ENCODE data around the gene HORMAD1. TPM values are rescaled to one million over a fixed set of nuclear protein-coding genes. Genes with fewer than 3 reads are reported as not detected.
"Not testable (repeated sequence)": the region's sequence is repeated elsewhere in the genome, so short reads cannot be mapped to it uniquely, and the experiment has no call there.

HORMAD1 gene
- total RNA-seq (2021) (not detected in 2 replicates), Bru-seq, nascent RNA (percentile 8 among the genes with signal in this experiment), BruChase-seq, experiment 1, labeled RNA remaining after a 2-hour chase (percentile 8 among the genes with signal in this experiment), BruChase-seq, experiment 2, labeled RNA remaining after a 6-hour chase (not detected)
- long read RNA-seq = 0 reads

- Histone ChIP-seq H3K4me3 (no peak within 1 kb of the TSS), H3K9me3 (ENCODE audit: insufficient read depth, low read depth) (no peaks in the 10 kb centered on the region), H3K36me3 (ENCODE audit: low read depth) (no peaks in the 10 kb centered on the region), H3F3A (ENCODE audit: insufficient read depth, low read depth) (no peaks in the 10 kb centered on the region), H4K20me1 (ENCODE audit: insufficient read depth) (no peaks in the 10 kb centered on the region), H3K9me2 (ENCODE audit: insufficient read depth) (no peaks in the 10 kb centered on the region), H3K79me2 (ENCODE audit: low read depth) (no peaks in the 10 kb centered on the region), H3K4me2 (no peak within 1 kb of the TSS), H3K27me3 (ENCODE audit: insufficient read depth, low read depth) (no peaks in the 10 kb centered on the region), H3K4me1 (replicated peaks; ENCODE audit: insufficient read depth) (no peaks in the 10 kb centered on the region), H3K27ac (no peak within 1 kb of the TSS), H2AFZ (no peak within 1 kb of the TSS)
- ChIA-PET CTCF (interaction anchor here (0.7 kb wide), 1 partner anchor 92 kb away, joined by 13 read pairs; no protein-coding TSS in a partner anchor), POLR2A (ENCODE audit: unreplicated experiment) (no interaction called here)
- TF ChIP-seq CTCF (conservative IDR thresholded peaks at IDR 0.05) (no peak), EZH2 (IDR thresholded peaks at IDR 0.05; ENCODE audit: low read depth) (no peak)
- no TSS peak for BruUV-seq (replicated peaks)
- no peak for DNase-seq
- intact Hi-C loops (cut with micrococcal nuclease; ENCODE audit: unreplicated experiment) = no loop called here
Observed at GRCh38 chr1:150720703-150721102, at the start of gene HORMAD1. Gene HORMAD1, minus strand, starts transcription at chr1:150720895. Its CDS starts 1,390 bp downstream, at chr1:150719505.

- DNase-seq; H3K27me3 ChIP-seq (ENCODE audit: insufficient read depth, low read depth); H3K9me2 ChIP-seq (ENCODE audit: insufficient read depth); H3K79me2 ChIP-seq (ENCODE audit: low read depth); intact Hi-C loops (cut with micrococcal nuclease; ENCODE audit: unreplicated experiment); BruUV-seq (replicated peaks); H3K36me3 ChIP-seq (ENCODE audit: low read depth); CTCF ChIA-PET; H3K9me3 ChIP-seq (ENCODE audit: insufficient read depth, low read depth); H4K20me1 ChIP-seq (ENCODE audit: insufficient read depth); H3F3A ChIP-seq (ENCODE audit: insufficient read depth, low read depth); H3K4me3 ChIP-seq; H3K4me2 ChIP-seq; H2AFZ ChIP-seq; H3K27ac ChIP-seq: not testable (repeated sequence)
- H3K4me1 ChIP-seq (replicated peaks; ENCODE audit: insufficient read depth) = 0 out of 2 replicates have a peak, but pooled peaks cover 18% of the 10 kb centered on the region
- POLR2A ChIA-PET (ENCODE audit: unreplicated experiment) = interaction anchor here (0.6 kb wide), 1 partner anchor 215 kb away, joined by 4 read pairs; the partner anchor contains the start of gene ANXA9
Observed at GRCh38 chr1:150767704-150768103, 47.0 kb upstream of the HORMAD1 start.

- BruUV-seq (replicated peaks); H3K27ac ChIP-seq; H3K27me3 ChIP-seq (ENCODE audit: insufficient read depth, low read depth); H3K4me3 ChIP-seq; H3K79me2 ChIP-seq (ENCODE audit: low read depth); H3K9me3 ChIP-seq (ENCODE audit: insufficient read depth, low read depth); H3K9me2 ChIP-seq (ENCODE audit: insufficient read depth); intact Hi-C loops (cut with micrococcal nuclease; ENCODE audit: unreplicated experiment); H3F3A ChIP-seq (ENCODE audit: insufficient read depth, low read depth); DNase-seq; H4K20me1 ChIP-seq (ENCODE audit: insufficient read depth); H3K36me3 ChIP-seq (ENCODE audit: low read depth): not testable (repeated sequence)
- Histone ChIP-seq H3K4me2 (0 out of 2 replicates have a peak overlapping the region, but pooled peaks have one; percentile 37), H2AFZ (peak overlapping the region; percentile 64), H3K4me1 (replicated peaks; ENCODE audit: insufficient read depth) (0 out of 2 replicates have a peak, but pooled peaks cover 18% of the 10 kb centered on the region)
- CTCF ChIA-PET = interaction anchor here (0.6 kb wide), 1 partner anchor 158 kb away, joined by 4 read pairs; no protein-coding TSS in a partner anchor
- POLR2A ChIA-PET (ENCODE audit: unreplicated experiment) = interaction anchor here (0.6 kb wide), 1 partner anchor 69 kb away, joined by 3 read pairs; the partner anchor contains the start of gene GOLPH3L
Observed at GRCh38 chr1:150765977-150766301, 45.2 kb upstream of the HORMAD1 start.

GRCh38 chr1:150765296-150765976 lies 44.7 kb upstream of the HORMAD1 start, which contains the start of gene CTSS:
Gene CTSS, minus strand, starts transcription at chr1:150765778. Its CDS starts 1,015 bp downstream, at chr1:150764763.
- intact Hi-C loops (cut with micrococcal nuclease; ENCODE audit: unreplicated experiment) = no loop called here
- BruUV-seq (replicated peaks) = no TSS peak
- no peak for TF ChIP-seq EZH2 (IDR thresholded peaks at IDR 0.05; ENCODE audit: low read depth)
- TF ChIP-seq CTCF (conservative IDR thresholded peaks at IDR 0.05) = no peak

More at GRCh38 chr1:150765296-150765976, 44.7 kb upstream of the HORMAD1 start, which contains the start of gene CTSS:
- Histone ChIP-seq H4K20me1 (ENCODE audit: insufficient read depth) (no peaks in the 10 kb centered on the region), H3K4me2 (peak within 1 kb of the TSS; percentile 37), H3K4me3 (no peak within 1 kb of the TSS; the same call in 1 of the 2 replicates), H3K4me1 (replicated peaks; ENCODE audit: insufficient read depth) (0 out of 2 replicates have a peak, but pooled peaks cover 18% of the 10 kb centered on the region), H3F3A (ENCODE audit: insufficient read depth, low read depth) (0 out of 2 replicates have a peak, but pooled peaks cover 5% of the 10 kb centered on the region), H3K36me3 (ENCODE audit: low read depth) (no peaks in the 10 kb centered on the region), H3K79me2 (ENCODE audit: low read depth) (no peaks in the 10 kb centered on the region), H3K9me3 (ENCODE audit: insufficient read depth, low read depth) (no peaks in the 10 kb centered on the region), H2AFZ (peak within 1 kb of the TSS; percentile 64), H3K27ac (peak within 1 kb of the TSS; percentile 17; the same call in 1 of the 2 replicates), H3K27me3 (ENCODE audit: insufficient read depth, low read depth) (no peaks in the 10 kb centered on the region), H3K9me2 (ENCODE audit: insufficient read depth) (no peaks in the 10 kb centered on the region)
- ChIA-PET CTCF (no interaction called here), POLR2A (ENCODE audit: unreplicated experiment) (no interaction called here)
- no peak for DNase-seq

All from PC-9 (cell line).